ENCODE results near the gene WDR37. TPM values are rescaled to one million over a fixed set of nuclear protein-coding genes. Genes with fewer than 3 reads are reported as not detected.

Gene WDR37
- total RNA-seq, 1 experiment from 2014 or later = 9.6 TPM

- DNase-seq (ENCODE audit: low read depth, low spot score) (no peak), ATAC-seq (no peak)
- TF ChIP-seq POLR2AphosphoS5 (IDR thresholded peaks at IDR 0.05; ENCODE audit: low read depth, low read length) = no peak
- no peak for TF ChIP-seq TCF7L2 (IDR thresholded peaks at IDR 0.05; ENCODE audit: low read depth, low read length)
- TF ChIP-seq CTCF (IDR thresholded peaks at IDR 0.05) = no peak
- no peak for TF ChIP-seq SIN3A (IDR thresholded peaks at IDR 0.05; ENCODE audit: borderline replicate concordance, insufficient read depth, low read depth, low read length)
- TF ChIP-seq, protein P1, sequence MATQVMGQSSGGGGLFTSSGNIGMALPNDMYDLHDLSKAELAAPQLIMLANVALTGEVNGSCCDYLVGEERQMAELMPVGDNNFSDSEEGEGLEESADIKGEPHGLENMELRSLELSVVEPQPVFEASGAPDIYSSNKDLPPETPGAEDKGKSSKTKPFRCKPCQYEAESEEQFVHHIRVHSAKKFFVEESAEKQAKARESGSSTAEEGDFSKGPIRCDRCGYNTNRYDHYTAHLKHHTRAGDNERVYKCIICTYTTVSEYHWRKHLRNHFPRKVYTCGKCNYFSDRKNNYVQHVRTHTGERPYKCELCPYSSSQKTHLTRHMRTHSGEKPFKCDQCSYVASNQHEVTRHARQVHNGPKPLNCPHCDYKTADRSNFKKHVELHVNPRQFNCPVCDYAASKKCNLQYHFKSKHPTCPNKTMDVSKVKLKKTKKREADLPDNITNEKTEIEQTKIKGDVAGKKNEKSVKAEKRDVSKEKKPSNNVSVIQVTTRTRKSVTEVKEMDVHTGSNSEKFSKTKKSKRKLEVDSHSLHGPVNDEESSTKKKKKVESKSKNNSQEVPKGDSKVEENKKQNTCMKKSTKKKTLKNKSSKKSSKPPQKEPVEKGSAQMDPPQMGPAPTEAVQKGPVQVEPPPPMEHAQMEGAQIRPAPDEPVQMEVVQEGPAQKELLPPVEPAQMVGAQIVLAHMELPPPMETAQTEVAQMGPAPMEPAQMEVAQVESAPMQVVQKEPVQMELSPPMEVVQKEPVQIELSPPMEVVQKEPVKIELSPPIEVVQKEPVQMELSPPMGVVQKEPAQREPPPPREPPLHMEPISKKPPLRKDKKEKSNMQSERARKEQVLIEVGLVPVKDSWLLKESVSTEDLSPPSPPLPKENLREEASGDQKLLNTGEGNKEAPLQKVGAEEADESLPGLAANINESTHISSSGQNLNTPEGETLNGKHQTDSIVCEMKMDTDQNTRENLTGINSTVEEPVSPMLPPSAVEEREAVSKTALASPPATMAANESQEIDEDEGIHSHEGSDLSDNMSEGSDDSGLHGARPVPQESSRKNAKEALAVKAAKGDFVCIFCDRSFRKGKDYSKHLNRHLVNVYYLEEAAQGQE (IDR thresholded peaks at IDR 0.05; ENCODE audit: insufficient read depth in 1 of 2, low read depth in 2 of 2, low read length in 1 of 2) = no peak
- intact Hi-C loops (cut with micrococcal nuclease; ENCODE audit: unreplicated experiment) = no loop called here
- H3K27ac ChIP-seq (ENCODE audit: low read length) = no peak overlapping the region
- H3K36me3 ChIP-seq (ENCODE audit: control insufficient read depth, insufficient read depth, low read length) = no peaks in the 10 kb centered on the region
- in situ Hi-C loops (cut with HindIII; ENCODE audit: low pct_unique_long_range_greater_than_20kb, low sequenced_read_pairs) = no loop called here
- BruUV-seq (replicated peaks) = no TSS peak
- no peaks in the 10 kb centered on the region for H3K4me1 ChIP-seq (ENCODE audit: control insufficient read depth, insufficient read depth, low read length)
- ChIA-PET CTCF (no interaction called here), POLR2A (no interaction called here)
- no peaks in the 10 kb centered on the region for H3K27me3 ChIP-seq (ENCODE audit: control insufficient read depth, insufficient read depth, low read length)
- no peak overlapping the region for H3K4me3 ChIP-seq (ENCODE audit: low read depth in 2 of 2, low read length in 2 of 2)
- H3K9me3 ChIP-seq (ENCODE audit: control insufficient read depth, insufficient read depth, low read depth, low read length) = no peaks in the 10 kb centered on the region
Measured at GRCh38 chr10:1141261-1141660, 85.1 kb downstream of the WDR37 start.

DNA sequence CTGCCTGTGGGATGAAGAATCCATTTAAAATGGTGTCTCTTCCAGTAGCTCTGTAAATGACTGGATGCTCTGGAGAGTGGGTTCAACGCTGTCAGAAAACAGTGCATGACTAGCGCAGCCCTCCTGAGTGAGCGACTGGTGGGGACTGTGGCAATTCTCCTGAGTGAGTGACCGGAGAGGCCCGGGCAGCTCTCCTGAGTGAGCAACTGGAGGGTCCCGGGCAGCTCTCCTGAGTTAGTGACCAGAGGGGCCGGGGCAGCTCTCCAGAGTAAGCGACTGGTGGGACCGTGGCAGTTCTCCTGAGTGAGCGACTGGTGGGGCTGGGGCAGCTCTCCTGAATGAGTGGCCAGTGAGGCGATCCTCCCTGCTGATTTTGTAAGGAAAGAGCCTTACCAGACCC lies 85.5 kb downstream of the WDR37 start:
- ChIA-PET CTCF (no interaction called here), POLR2A (no interaction called here)
- Histone ChIP-seq H3K4me1 (ENCODE audit: control insufficient read depth, insufficient read depth, low read length) (no peaks in the 10 kb centered on the region), H3K9me3 (ENCODE audit: control insufficient read depth, insufficient read depth, low read depth, low read length) (no peaks in the 10 kb centered on the region), H3K27me3 (ENCODE audit: control insufficient read depth, insufficient read depth, low read length) (no peaks in the 10 kb centered on the region), H3K27ac (ENCODE audit: low read length) (no peak overlapping the region), H3K4me3 (ENCODE audit: low read depth in 2 of 2, low read length in 2 of 2) (no peak overlapping the region), H3K36me3 (ENCODE audit: control insufficient read depth, insufficient read depth, low read length) (no peaks in the 10 kb centered on the region)
- DNase-seq (ENCODE audit: low read depth, low spot score) (no peak), ATAC-seq (no peak)
- in situ Hi-C loops (cut with HindIII; ENCODE audit: low pct_unique_long_range_greater_than_20kb, low sequenced_read_pairs) (no loop called here), intact Hi-C loops (cut with micrococcal nuclease; ENCODE audit: unreplicated experiment) (no loop called here)
- no peak for TF ChIP-seq POLR2AphosphoS5 (IDR thresholded peaks at IDR 0.05; ENCODE audit: low read depth, low read length)
- TF ChIP-seq SIN3A (IDR thresholded peaks at IDR 0.05; ENCODE audit: borderline replicate concordance, insufficient read depth, low read depth, low read length) = no peak
- no peak for TF ChIP-seq TCF7L2 (IDR thresholded peaks at IDR 0.05; ENCODE audit: low read depth, low read length)
- TF ChIP-seq CTCF (IDR thresholded peaks at IDR 0.05) = no peak
- TF ChIP-seq, protein P1 (IDR thresholded peaks at IDR 0.05; ENCODE audit: insufficient read depth in 1 of 2, low read depth in 2 of 2, low read length in 1 of 2) = no peak
- BruUV-seq (replicated peaks) = no TSS peak
